ENCODE data around the gene MAGEA9B. TPM values are rescaled to one million over a fixed set of nuclear protein-coding genes. Genes with fewer than 3 reads are reported as not detected.
"Not testable (repeated sequence)": the region's sequence is repeated elsewhere in the genome, so short reads cannot be mapped to it uniquely, and the experiment has no call there.

MAGEA9B gene
- polyA plus RNA-seq, 3 donors = not detected

- WGBS, 3 donors = 95 to 96% methylated on average over 3 to 4 of the region's 17 CpGs; no CpG with 5 or more reads in 1 of the 3 donors
- not testable (repeated sequence) for H3K27ac ChIP-seq (ENCODE audit: low read depth, low read length)
These were observed 1.6 kb downstream of the MAGEA9B start for GRCh38 chrX:149585631-149586030.

DNA sequence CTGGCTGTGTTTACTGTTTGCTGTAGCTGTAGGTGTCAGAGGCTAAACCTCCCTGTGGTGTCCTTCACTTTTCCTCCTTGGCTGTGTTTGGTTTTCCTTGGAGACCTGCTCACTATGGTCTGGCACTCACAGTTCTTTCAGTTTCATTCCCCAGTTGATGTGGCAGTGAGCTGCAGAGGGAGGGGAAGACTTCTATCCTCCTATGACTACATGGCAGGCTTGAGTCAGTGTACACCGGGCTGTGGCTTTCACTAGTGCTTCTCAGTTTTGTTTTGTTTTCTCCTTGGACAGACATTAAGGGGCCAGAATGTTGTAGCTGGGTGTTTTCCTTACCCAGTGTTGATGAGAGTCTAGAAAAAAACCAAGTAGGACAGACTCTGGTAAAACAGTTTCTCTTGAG is 13.8 kb downstream of the MAGEA9B start:
- no CpG with 5 or more reads among the region's 1 CpG for WGBS, 3 donors
- not testable (repeated sequence) for H3K27ac ChIP-seq (ENCODE audit: low read depth, low read length)

DNA sequence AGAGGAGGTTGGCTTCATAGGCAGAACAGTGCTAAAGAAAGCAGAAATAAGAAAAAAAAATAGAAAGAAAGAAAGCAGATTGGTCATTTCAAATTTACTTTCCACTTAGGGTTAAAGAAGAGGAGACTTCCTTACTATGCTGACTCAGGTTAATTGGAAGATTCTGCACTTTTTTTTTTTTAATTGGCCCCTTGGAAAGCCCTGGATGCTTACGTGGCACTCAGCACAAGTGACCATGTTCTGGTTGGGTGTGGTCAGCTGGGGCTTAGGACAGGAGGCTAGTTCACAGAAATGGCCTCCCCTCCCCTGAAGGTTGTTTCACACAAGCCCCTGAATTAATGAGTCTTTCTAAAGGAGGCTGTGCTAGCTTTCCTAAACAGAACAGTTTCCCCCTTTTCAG is 14.5 kb downstream of the MAGEA9B start:
- no peak overlapping the region for H3K27ac ChIP-seq (ENCODE audit: low read depth, low read length)
- 23 to 45% methylated on average over 1 of the region's 1 CpG; no CpG with 5 or more reads in 1 of the 3 donors for WGBS, 3 donors

GRCh38 chrX:149571770-149572169 is 15.5 kb downstream of the MAGEA9B start:
- H3K27ac ChIP-seq (ENCODE audit: low read depth, low read length) = no peak overlapping the region
- WGBS, 3 donors = 69 to 86% methylated on average over 7 of the region's 7 CpGs; no CpG with 5 or more reads in 1 of the 3 donors

DNA sequence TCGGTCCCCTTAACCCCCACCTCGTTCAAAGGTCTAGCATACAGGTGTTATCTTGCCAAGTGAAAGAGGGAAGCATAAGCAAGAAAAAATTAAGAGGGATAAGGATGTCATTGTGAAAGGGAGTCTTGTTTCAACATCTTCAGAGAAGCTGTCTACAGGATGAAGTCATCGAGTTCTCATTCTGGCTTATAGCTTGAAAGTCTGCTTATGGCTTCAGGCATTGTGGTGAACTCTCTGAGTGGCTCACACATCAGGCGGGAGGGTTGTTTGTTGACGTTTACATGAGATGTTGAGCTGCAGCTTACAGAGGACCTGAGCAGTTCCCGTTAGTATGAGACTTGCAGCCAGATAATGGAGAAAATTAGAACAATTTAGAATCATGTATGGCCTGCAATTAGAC is 16.6 kb downstream of the MAGEA9B start:
- WGBS, 3 donors = 64 to 65% methylated on average over 6 of the region's 6 CpGs; no CpG with 5 or more reads in 1 of the 3 donors
- H3K27ac ChIP-seq (ENCODE audit: low read depth, low read length) = no peak overlapping the region

GRCh38 chrX:149569770-149570169 is 17.5 kb downstream of the MAGEA9B start:
- 54 to 68% methylated on average over 2 of the region's 2 CpGs; no CpG with 5 or more reads in 1 of the 3 donors for WGBS, 3 donors
- H3K27ac ChIP-seq (ENCODE audit: low read depth, low read length) = no peak overlapping the region

- 67 to 86% methylated on average over 5 of the region's 5 CpGs; no CpG with 5 or more reads in 1 of the 3 donors for WGBS, 3 donors
These were observed 18.5 kb downstream of the MAGEA9B start for GRCh38 chrX:149568701-149569296.

DNA sequence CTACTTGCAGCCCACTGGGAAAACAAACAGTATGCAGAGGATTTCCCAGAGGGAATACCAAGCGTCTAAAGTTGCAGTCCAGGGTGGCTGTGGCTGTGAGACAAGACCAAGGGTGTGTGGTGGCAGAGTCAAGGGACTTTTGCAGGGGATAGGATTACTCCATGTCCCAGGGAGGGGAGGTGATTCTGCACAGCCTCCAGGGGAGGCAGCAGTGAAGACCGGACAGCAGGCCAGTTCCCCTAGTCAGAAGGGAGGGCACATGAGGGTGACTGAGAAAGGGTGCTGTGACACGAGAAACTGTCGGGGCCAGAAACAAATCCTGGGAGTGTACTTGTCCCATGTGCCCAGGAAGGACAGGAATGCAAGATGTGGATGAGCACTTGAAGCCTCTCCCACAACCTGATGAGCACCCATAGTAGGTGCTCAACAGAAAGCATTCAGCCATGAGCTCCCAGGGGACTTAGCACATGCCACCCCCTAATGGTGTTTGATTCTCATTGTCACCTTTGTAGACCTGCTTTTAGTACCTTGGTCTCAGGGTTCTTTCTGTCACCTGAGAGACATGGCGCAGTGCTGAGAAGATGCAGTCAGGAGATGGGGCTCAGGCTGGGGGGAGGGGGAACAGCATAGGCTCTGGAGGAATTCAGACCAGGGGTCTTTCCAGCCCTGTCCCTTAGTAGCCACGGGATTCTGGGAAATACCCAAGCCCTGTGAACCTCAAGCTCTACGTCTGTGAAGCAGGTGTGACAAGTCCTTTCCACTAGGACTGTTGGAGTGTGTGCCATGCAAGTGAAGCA is 19.4 kb downstream of the MAGEA9B start:
- no peak overlapping the region for H3K27ac ChIP-seq (ENCODE audit: low read depth, low read length)
- 82 to 90% methylated on average over 7 of the region's 7 CpGs; no CpG with 5 or more reads in 1 of the 3 donors for WGBS, 3 donors

More at GRCh38 chrX:149568701-149569296, 18.5 kb downstream of the MAGEA9B start:
- no peak overlapping the region for H3K27ac ChIP-seq (ENCODE audit: low read depth, low read length)

DNA sequence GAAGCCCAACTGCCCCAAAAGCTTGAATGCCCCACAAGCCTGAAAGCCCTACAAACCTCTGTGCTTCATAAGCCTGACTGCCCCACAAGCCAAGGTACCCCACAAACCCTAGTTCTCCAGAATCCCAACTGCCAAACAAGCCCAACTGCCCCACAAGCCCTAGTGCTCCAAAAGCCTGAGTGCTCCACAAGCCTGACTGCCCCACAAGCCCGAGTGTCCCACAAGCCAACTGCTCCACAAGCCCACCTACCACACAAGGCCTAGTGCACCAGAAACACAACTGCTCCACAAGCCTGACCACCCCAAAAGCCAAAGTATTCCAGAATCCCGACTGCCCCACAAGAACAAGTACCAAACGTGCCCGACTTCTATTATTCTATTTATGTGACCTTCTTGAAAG is 23.9 kb downstream of the MAGEA9B start:
- 81 to 91% methylated on average over 4 of the region's 4 CpGs; no CpG with 5 or more reads in 1 of the 3 donors for WGBS, 3 donors
- H3K27ac ChIP-seq (ENCODE audit: low read depth, low read length) = no peak overlapping the region

GRCh38 chrX:149555251-149555650 is 32.0 kb downstream of the MAGEA9B start:
- no CpG with 5 or more reads among the region's 4 CpGs for WGBS, 3 donors
- not testable (repeated sequence) for H3K27ac ChIP-seq (ENCODE audit: low read depth, low read length)

- not testable (repeated sequence) for H3K27ac ChIP-seq (ENCODE audit: low read depth, low read length)
- WGBS, 3 donors = 95% methylated on average over 2 of the region's 6 CpGs; no CpG with 5 or more reads in 2 of the 3 donors
These were observed 35.4 kb downstream of the MAGEA9B start for GRCh38 chrX:149551939-149552248.

GRCh38 chrX:149551245-149551938 is 35.9 kb downstream of the MAGEA9B start:
- not testable (repeated sequence) for H3K27ac ChIP-seq (ENCODE audit: low read depth, low read length)
- WGBS, 3 donors = no CpG with 5 or more reads among the region's 4 CpGs

DNA sequence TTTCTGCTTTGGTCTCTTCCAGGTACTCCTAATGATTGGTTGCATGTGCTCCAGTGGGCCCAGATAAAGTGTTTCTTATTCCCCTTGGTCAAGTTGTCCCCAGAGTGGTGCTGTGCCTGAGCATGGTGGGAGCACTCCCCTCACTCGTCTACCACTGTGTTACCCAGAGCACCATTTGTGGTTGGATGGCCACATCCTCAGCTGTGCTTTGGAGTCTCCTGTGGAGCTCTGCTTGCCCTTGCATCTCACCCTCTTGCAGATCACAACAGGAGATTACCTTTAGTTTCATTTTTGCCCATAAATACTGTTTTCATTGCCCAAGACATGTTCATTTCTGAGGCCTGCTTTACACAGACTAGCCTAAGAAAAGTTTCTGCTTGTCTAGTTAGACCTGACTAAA is 36.8 kb downstream of the MAGEA9B start:
- H3K27ac ChIP-seq (ENCODE audit: low read depth, low read length) = not testable (repeated sequence)
- 100% methylated on average over 1 of the region's 1 CpG; no CpG with 5 or more reads in 1 of the 3 donors for WGBS, 3 donors

DNA sequence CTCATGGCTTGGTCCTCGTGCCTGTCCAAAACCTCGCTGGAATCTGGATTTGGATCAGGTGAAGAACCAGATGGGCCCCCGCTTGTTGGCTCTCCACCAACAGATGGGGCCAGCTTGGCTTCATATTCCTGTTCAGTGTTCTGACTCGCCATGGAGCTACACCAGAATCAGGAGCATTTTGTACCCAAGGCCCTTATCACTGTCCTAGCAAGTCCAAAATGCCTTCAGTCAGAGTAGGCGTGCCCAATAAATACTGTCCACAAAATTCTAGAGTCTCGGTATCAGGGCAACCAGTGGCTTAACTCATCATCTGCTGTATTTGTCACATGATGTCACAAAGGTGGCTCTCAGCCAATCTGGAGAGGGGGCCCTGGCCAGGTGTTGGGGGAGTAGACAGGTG is 37.6 kb downstream of the MAGEA9B start, which contains the start of gene HSFX3:
Gene HSFX3 (minus strand): TSS at position 224 of the 400 bp plus-strand sequence. CDS start 72 bp downstream, at position 152.
- 80% methylated on average over 1 of the region's 6 CpGs; no CpG with 5 or more reads in 2 of the 3 donors for WGBS, 3 donors
- not testable (repeated sequence) for H3K27ac ChIP-seq (ENCODE audit: low read depth, low read length)

DNA sequence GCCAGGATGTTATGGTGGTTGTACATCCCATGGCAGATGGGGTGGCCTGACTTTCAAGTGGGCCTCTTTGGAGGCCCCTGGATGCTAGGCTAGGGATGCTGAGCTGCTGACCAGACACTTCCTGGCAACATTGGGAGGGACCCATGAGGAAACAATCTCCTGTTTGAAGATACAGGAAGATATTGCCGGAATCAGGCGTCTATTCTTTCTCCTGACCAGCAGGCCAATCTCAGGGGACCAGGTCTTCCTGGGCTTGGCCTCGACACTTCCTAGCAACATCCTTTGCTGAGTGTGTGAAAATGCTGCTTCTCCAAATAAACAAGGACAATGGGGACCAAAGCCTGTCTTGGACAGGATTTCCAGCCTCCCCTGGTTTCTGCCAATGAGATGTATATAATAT is 39.5 kb downstream of the MAGEA9B start:
- 86% methylated on average over 1 of the region's 3 CpGs; no CpG with 5 or more reads in 2 of the 3 donors for WGBS, 3 donors

GRCh38 chrX:149546962-149547361 is 40.3 kb downstream of the MAGEA9B start:
- H3K27ac ChIP-seq (ENCODE audit: low read depth, low read length) = not testable (repeated sequence)
- 84 to 100% (median 94%) methylated on average over 1 of the region's 1 CpG for WGBS, 3 donors

More for the DNA sequence above, 39.5 kb downstream of the MAGEA9B start:
- H3K27ac ChIP-seq (ENCODE audit: low read depth, low read length) = not testable (repeated sequence)

GRCh38 chrX:149545545-149546543 is 41.4 kb downstream of the MAGEA9B start:
- not testable (repeated sequence) for H3K27ac ChIP-seq (ENCODE audit: low read depth, low read length)
- WGBS, 3 donors = 76 to 83% (median 83%) methylated on average over 6 to 18 of the region's 29 CpGs

DNA sequence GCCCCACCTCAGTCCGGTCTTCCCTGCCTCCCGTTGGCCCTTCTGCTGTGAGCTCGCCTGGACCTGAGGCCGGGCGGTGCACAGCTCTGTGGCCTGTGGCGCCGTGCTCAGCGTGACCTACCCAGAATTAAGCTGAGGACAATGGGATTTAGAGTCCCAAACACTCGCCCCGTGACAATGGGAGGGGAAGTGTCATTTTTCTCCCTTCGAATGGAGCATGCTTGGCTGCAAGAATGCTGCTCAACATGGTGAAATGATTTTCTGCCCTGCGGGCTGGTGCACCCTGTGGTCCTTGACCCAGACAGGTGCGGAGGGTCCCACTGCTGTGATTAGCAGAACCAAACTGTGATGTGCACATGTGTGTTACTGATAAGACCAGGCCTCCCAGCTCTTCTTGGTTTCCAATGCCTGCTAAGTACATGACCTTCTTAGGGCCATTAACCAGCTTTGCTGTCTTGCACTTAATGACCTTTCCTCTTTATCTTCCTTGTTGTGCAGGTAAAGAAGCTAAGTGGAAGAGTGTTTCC is 45.7 kb downstream of the MAGEA9B start:
- 4 to 45% (median 10%) methylated on average over 13 of the region's 13 CpGs for WGBS, 3 donors
- H3K27ac ChIP-seq (ENCODE audit: low read depth, low read length) = no peak overlapping the region

Data from adipose tissue (tissue), 3 donors.